AG09319 (cell line): ENCODE results near the gene GPT2.

Experiments
- DNase-seq: peaks from one replicate; pipeline ENCODE4 v3.0.0-alpha.2; 2010; ENCODE audit warnings: low read depth; ENCODE audit errors: extremely low read depth
- CTCF ChIP-seq: IDR thresholded peaks from 2 replicates; pipeline ENCODE4 v1.5.1; 2011; ENCODE audit warnings: low read depth, mild to moderate bottlenecking, inconsistent platforms, low read length, moderate library complexity

Gene GPT2

GRCh38 chr16:46894036-46894672 lies 10.0 kb downstream of the GPT2 start:
- no peak for DNase-seq
- no peak for TF ChIP-seq CTCF

GRCh38 chr16:46895399-46896313 lies 11.5 kb downstream of the GPT2 start:
- TF ChIP-seq CTCF = no peak
- DNase-seq = no peak

- no peak for DNase-seq
Measured at GRCh38 chr16:46896314-46896968, 12.3 kb downstream of the GPT2 start.

DNA sequence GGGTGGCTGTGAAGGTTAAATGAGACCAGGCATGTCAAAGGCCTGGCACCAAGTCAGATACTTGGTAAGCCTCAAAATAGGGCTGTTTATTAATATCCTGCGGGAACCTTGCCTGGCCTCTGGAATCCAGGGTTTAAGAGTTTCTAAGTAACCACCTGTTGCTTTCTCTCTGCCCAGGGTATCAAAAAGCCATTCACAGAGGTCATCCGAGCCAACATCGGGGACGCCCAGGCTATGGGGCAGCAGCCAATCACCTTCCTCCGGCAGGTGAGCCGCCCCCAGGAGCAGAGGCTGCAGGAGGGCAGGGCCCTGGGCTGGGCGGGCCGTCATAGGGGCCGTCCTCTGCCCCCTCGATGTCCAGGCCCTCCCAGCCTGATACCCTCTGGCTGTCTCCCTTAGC lies 13.3 kb downstream of the GPT2 start:
- no peak for TF ChIP-seq CTCF
- DNase-seq = no peak

More at GRCh38 chr16:46896314-46896968, 12.3 kb downstream of the GPT2 start:
- TF ChIP-seq CTCF = no peak

DNA sequence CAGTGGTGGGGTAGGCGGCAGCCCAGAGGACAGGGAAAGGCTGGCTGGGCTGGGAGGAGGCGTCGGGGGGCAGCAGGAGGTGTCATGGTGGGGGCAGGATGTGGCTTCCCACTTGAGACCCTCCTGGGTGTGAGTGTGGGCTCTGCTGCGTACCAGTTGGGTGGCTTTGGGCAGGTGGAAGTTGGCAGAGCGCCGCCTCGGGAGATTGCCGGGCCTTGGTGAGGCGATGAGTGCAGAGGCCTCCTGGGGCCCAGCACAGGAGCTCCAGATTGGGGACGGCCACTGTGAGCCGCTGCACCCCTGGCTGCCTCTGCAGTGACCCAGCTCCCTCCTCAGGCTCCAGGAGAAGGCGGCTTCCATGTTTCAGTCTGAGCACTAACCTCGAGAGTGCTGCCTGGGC lies 13.8 kb downstream of the GPT2 start:
- no peak for DNase-seq
- no peak for TF ChIP-seq CTCF

- no peak for TF ChIP-seq CTCF
- no peak for DNase-seq
Measured at GRCh38 chr16:46899443-46900143, 15.4 kb downstream of the GPT2 start.
